HCT116 (cell line): Measurements from ENCODE around the gene P3H4. TPM values are rescaled to one million over a fixed set of nuclear protein-coding genes. Genes with fewer than 3 reads are reported as not detected.

Source experiments
- ATAC-seq: fragments of 200-7000 bp; cut with Tn5 transposase; 2 replicates; pipeline ENCODE4 v1.9.1; 2020; ENCODE audit warnings: mild to moderate bottlenecking, moderate library complexity
- BruUV-seq: library from RNA; stranded (reverse); fragments of 400-500 nt; replicated peaks from 2 replicates; lab custom pipeline; 2021; lab: Mats Ljungman, UMichigan
- CTCF ChIA-PET: fragments of 300-600 bp; sonication (Branson Sonifier 250); formaldehyde crosslinking; loops from one replicate; lab custom pipeline; 2021; ENCODE audit warnings: antibody characterized with exemption; lab: Charles Lee
- POLR2A ChIA-PET: fragments of 300-600, 350-600 bp; sonication (Branson Sonifier 250); formaldehyde crosslinking; loops from one replicate; lab custom pipeline; 2021; ENCODE audit warnings: antibody characterized with exemption; lab: Charles Lee
- RAD21 ChIA-PET, 2 experiments: fragments of 300-600 bp; sonication (Branson Sonifier 250); formaldehyde crosslinking; loops; one replicate each; lab custom pipeline; 2023; ENCODE audit warnings: low total read pairs in 2 of 2; ENCODE audit not compliant: uncharacterized antibody in 2 of 2, unreplicated experiment in 2 of 2, low non-redundant PET in 1 of 2; lab: Charles Lee
- DNase-seq: peaks from one replicate; pipeline ENCODE4 v3.0.0-alpha.2; 2010; ENCODE audit warnings: low read depth, low spot score
- H2AFZ ChIP-seq: fragments of 200-600 bp; shearing (Covaris generic), sonication (generic); 2 replicates; pipeline ENCODE4 v1.6.1; 2017; ENCODE audit warnings: low read depth, mixed run types, mixed read lengths, antibody characterized with exemption, low read length; ENCODE audit not compliant: poor library complexity, severe bottlenecking
- H3K27ac ChIP-seq: 2 replicates; pipeline ENCODE4 v1.5.1; 2012; ENCODE audit warnings: low read depth, low read length
- H3K27me3 ChIP-seq: fragments of 200-600 bp; sonication (generic); 2 replicates; pipeline ENCODE4 v1.6.1; 2016; ENCODE audit warnings: mixed run types, low read length, mixed read lengths; ENCODE audit not compliant: insufficient read depth
- H3K36me3 ChIP-seq, 2 experiments: fragments of 200-500 bp in 1 of 2; fragments of 200-600 bp in 1 of 2; sonication (Bioruptor generic) in 1 of 2; sonication (generic) in 1 of 2; 2 replicates each; pipeline versions ENCODE4 v1.5.1 to v1.6.1; 2014 to 2016; ENCODE audit warnings: low read length in 2 of 2, inconsistent platforms in 1 of 2, mixed read lengths in 1 of 2, mixed run types in 1 of 2; ENCODE audit not compliant: insufficient read depth in 2 of 2, control insufficient read depth in 1 of 2
- H3K4me1 ChIP-seq, 2 experiments: fragments of 200-600 bp in 1 of 2; sonication (generic) in 1 of 2; 2 replicates each; pipeline versions ENCODE4 v1.5.1 to v1.6.1; 2012 to 2017; ENCODE audit warnings: low read length in 2 of 2, inconsistent platforms in 1 of 2, mild to moderate bottlenecking in 1 of 2, mixed read lengths in 1 of 2, mixed run types in 1 of 2, moderate library complexity in 1 of 2; ENCODE audit not compliant: insufficient read depth in 2 of 2, control insufficient read depth in 1 of 2
- H3K4me2 ChIP-seq: fragments of 200-600 bp; sonication (generic); 2 replicates; pipeline ENCODE4 v1.6.1; 2017; ENCODE audit warnings: mixed run types, low read length, mixed read lengths
- H3K4me3 ChIP-seq, 2 experiments: fragments of 200-600 bp in 1 of 2; sonication (generic) in 1 of 2; replicated peaks in 1 of 2; 2 replicates each; pipeline ENCODE4 v1.5.1; 2011 to 2016; ENCODE audit warnings: low read length in 2 of 2, control low read depth in 1 of 2, low read depth in 1 of 2, mild to moderate bottlenecking in 1 of 2, mixed read lengths in 1 of 2, mixed run types in 1 of 2
- H3K79me2 ChIP-seq: fragments of 200-600 bp; sonication (generic); 2 replicates; pipeline ENCODE4 v1.6.1; 2017; ENCODE audit warnings: mild to moderate bottlenecking, mixed run types, low read length, moderate library complexity, mixed read lengths; ENCODE audit not compliant: insufficient read depth
- H3K9ac ChIP-seq: fragments of 200-600 bp; sonication (generic); 2 replicates; pipeline ENCODE4 v1.6.1; 2016; ENCODE audit warnings: low read length, mixed read lengths
- H3K9me2 ChIP-seq: fragments of 200-600 bp; sonication (generic), shearing (Covaris generic); 2 replicates; pipeline ENCODE4 v1.6.1; 2017; ENCODE audit warnings: mixed run types, mild to moderate bottlenecking, moderate library complexity; ENCODE audit not compliant: insufficient read depth
- H3K9me3 ChIP-seq, 2 experiments: fragments of 200-500 bp in 1 of 2; fragments of 200-600 bp in 1 of 2; sonication (Bioruptor generic) in 1 of 2; sonication (generic) in 1 of 2; 2 replicates each; pipeline ENCODE4 v1.6.1; 2014 to 2017; ENCODE audit warnings: low read length in 2 of 2, mixed read lengths in 2 of 2, inconsistent platforms in 1 of 2, low read depth in 1 of 2, mild to moderate bottlenecking in 1 of 2, mixed run types in 1 of 2, moderate library complexity in 1 of 2; ENCODE audit not compliant: control insufficient read depth in 1 of 2, insufficient read depth in 1 of 2
- H4K20me1 ChIP-seq: fragments of 200-600 bp; sonication (generic), shearing (Covaris generic); 2 replicates; pipeline ENCODE4 v1.6.1; 2017; ENCODE audit warnings: mixed run types, mild to moderate bottlenecking, moderate library complexity; ENCODE audit not compliant: insufficient read depth
- CBX3 ChIP-seq: IDR thresholded peaks from 2 replicates; pipeline ENCODE4 v1.6.1; 2012; ENCODE audit warnings: low read depth
- CEBPB ChIP-seq: IDR thresholded peaks from 2 replicates; pipeline ENCODE4 v1.6.1; 2012; ENCODE audit warnings: low read depth
- ELF1 ChIP-seq: IDR thresholded peaks from 2 replicates; pipeline ENCODE4 v1.6.1; 2012; ENCODE audit warnings: low read depth, borderline replicate concordance
- EZH2phosphoT487 ChIP-seq: fragments of 200-600 bp; IDR thresholded peaks from 2 replicates; pipeline ENCODE4 v1.6.1; 2018; ENCODE audit warnings: antibody characterized with exemption, borderline replicate concordance
- POLR2A ChIP-seq: IDR thresholded peaks from 2 replicates; pipeline ENCODE4 v1.7.0; 2011; ENCODE audit warnings: borderline replicate concordance; ENCODE audit not compliant: insufficient read depth, insufficient read length; ENCODE audit errors: extremely low read depth
- POLR2AphosphoS5 ChIP-seq: IDR thresholded peaks from 2 replicates; pipeline ENCODE4 v1.6.1; 2011; ENCODE audit warnings: mild to moderate bottlenecking, low read depth, low read length, moderate library complexity
- SIN3A ChIP-seq: IDR thresholded peaks from 2 replicates; pipeline ENCODE4 v1.6.1; 2012; ENCODE audit warnings: low read depth
- SP1 ChIP-seq: IDR thresholded peaks from 2 replicates; pipeline ENCODE4 v1.6.1; 2012; ENCODE audit warnings: low read depth
- SRF ChIP-seq: IDR thresholded peaks from 2 replicates; pipeline ENCODE4 v1.6.1; 2012; ENCODE audit warnings: low read depth
- TCF7L2 ChIP-seq: IDR thresholded peaks from 2 replicates; pipeline ENCODE4 v1.7.0; 2011; ENCODE audit warnings: borderline replicate concordance, inconsistent platforms; ENCODE audit not compliant: insufficient read depth, insufficient read length; ENCODE audit errors: extremely low read depth
- intact Hi-C: fragments of 100-400 bp; cut with micrococcal nuclease; formaldehyde crosslinking; loops from 2 replicates; pipeline ENCODE4 v1.10.0; 2022
- total RNA-seq: library from RNA; stranded (reverse); gene quantifications from one replicate; pipeline ENCODE4 v1.2.1, GENCODE V29; 2021; ENCODE audit not compliant: unreplicated experiment
- TF ChIP-seq, protein P1 (sequence below): IDR thresholded peaks from 2 replicates; pipeline ENCODE4 v1.6.1; 2012
- TF ChIP-seq, protein P2 (sequence below): IDR thresholded peaks from 2 replicates; pipeline ENCODE4 v1.6.1; 2012
- TF ChIP-seq, protein P3 (sequence below): IDR thresholded peaks from 2 replicates; pipeline ENCODE4 v1.6.1; 2011; ENCODE audit warnings: mild to moderate bottlenecking, low read length, moderate library complexity; ENCODE audit not compliant: insufficient replicate concordance; ENCODE audit errors: extremely low read depth

Gene P3H4
- total RNA-seq, 1 experiment from 2014 or later, result 23.4 TPM

DNA sequence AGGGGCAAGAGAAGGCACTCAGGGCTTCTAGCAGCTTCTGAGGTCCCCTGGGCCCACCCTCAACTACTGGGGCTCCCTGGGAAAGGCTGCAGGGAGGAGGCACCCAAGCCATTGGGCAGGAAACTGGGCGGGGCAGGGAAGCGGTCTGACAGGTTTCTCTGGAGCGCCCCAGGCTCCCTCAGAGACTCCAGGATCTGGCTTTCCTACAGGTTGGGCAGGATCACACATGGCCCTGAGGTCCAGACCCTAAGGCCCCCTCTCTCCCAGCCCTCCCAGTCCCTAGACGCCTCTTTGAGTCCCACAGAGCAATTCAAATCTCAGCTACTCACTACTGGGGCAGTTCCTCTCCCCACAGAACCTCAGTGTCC lies 39.5 kb downstream of the P3H4 start:
- BruUV-seq, result no TSS peak
- ATAC-seq (peak; percentile 71), DNase-seq (no peak)
- intact Hi-C loops, result loop anchor here (2.0 kb wide), 2 partner anchors 15 to 29 kb away; partner anchors contain the start of gene JUP
- TF ChIP-seq CEBPB (no peak), EZH2phosphoT487 (no peak), SP1 (peak; percentile 67), POLR2A (no peak), TCF7L2 (no peak), POLR2AphosphoS5 (peak; percentile 43; the same call in 1 of the 2 replicates)
- TF ChIP-seq, protein P1, sequence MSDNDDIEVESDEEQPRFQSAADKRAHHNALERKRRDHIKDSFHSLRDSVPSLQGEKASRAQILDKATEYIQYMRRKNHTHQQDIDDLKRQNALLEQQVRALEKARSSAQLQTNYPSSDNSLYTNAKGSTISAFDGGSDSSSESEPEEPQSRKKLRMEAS, result peak; percentile 37; the same call in 1 of the 2 replicates
- peak overlapping the region; percentile 15 to 47 for H3K4me3 ChIP-seq
- peaks cover 55 to 59% of the 10 kb centered on the region in 2 experiments for H3K4me1 ChIP-seq
- ChIA-PET POLR2A (interaction anchor here (2.8 kb wide), 1 partner anchor 14 kb away, joined by 29 read pairs; the partner anchor contains the start of gene JUP), RAD21 (no interaction called here), CTCF (interaction anchor here (3.6 kb wide), 1 partner anchor 13 kb away, joined by 28 read pairs; the partner anchor contains the start of gene JUP)
- H2AFZ ChIP-seq, result no peak overlapping the region
- H3K4me2 ChIP-seq, result peak overlapping the region; percentile 86
- peak overlapping the region; percentile 73 for H3K27ac ChIP-seq
- H3K79me2 ChIP-seq, result peaks cover 51% of the 10 kb centered on the region
- H3K9me2 ChIP-seq, result no peaks in the 10 kb centered on the region
- no peaks in the 10 kb centered on the region for H4K20me1 ChIP-seq
- peak overlapping the region; percentile 68 for H3K9ac ChIP-seq
- H3K27me3 ChIP-seq, result no peaks in the 10 kb centered on the region
- no peaks in the 10 kb centered on the region for H3K9me3 ChIP-seq
- peaks cover 25 to 30% of the 10 kb centered on the region in 2 experiments; a peak in 3 of 4 replicates for H3K36me3 ChIP-seq

DNA sequence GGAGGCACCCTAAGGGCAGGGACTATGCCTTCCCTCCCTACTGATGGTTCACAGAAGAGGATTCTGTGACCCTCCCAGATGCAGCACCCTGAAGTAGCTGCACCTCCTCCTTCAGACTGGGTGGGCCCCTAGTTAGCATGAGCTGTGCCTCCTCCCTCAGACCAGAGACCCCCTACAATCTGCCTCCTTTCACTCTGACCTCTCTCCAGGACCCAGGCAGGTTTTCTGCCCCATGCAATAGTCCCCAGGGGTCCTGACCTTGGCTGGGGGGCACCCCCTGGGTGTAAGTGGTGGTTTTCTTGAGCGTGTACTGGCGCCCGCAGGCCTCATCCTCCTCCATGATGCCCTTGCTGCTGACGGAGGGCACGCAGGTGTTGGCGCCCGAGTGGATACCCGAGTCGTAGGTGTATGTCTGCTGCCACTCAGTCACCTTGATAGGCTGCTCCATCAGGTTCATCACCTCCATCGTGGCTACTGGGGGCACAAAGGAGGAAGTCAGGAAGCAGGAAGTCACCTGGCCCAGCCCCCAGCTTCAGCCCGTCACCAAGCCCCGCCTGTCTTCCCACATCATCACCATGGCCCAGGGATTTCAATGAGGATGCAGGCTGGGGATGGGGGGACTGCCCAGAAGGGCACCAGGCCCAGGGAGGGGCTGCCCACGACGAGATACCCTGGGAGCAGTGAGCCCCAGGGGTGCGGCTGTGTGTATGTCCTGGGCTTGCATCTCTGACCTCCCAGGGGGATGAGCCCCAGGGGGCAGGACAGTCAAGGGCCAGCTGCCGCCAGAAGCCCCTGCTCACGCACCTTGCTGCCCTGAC lies 40.2 kb downstream of the P3H4 start:
- TF ChIP-seq SIN3A (no peak), SRF (no peak), CBX3 (no peak), ELF1 (no peak)
- TF ChIP-seq, protein P1, result no peak
- TF ChIP-seq, protein P2, sequence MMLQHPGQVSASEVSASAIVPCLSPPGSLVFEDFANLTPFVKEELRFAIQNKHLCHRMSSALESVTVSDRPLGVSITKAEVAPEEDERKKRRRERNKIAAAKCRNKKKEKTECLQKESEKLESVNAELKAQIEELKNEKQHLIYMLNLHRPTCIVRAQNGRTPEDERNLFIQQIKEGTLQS, result no peak
- TF ChIP-seq, protein P3, sequence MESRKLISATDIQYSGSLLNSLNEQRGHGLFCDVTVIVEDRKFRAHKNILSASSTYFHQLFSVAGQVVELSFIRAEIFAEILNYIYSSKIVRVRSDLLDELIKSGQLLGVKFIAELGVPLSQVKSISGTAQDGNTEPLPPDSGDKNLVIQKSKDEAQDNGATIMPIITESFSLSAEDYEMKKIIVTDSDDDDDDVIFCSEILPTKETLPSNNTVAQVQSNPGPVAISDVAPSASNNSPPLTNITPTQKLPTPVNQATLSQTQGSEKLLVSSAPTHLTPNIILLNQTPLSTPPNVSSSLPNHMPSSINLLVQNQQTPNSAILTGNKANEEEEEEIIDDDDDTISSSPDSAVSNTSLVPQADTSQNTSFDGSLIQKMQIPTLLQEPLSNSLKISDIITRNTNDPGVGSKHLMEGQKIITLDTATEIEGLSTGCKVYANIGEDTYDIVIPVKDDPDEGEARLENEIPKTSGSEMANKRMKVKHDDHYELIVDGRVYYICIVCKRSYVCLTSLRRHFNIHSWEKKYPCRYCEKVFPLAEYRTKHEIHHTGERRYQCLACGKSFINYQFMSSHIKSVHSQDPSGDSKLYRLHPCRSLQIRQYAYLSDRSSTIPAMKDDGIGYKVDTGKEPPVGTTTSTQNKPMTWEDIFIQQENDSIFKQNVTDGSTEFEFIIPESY, result no peak
- Histone ChIP-seq H3K4me1 (peaks cover 50 to 55% of the 10 kb centered on the region in 2 experiments), H3K79me2 (peaks cover 47% of the 10 kb centered on the region), H3K9me3 (no peaks in the 10 kb centered on the region), H3K27ac (peak overlapping the region; percentile 73), H2AFZ (no peak overlapping the region), H3K36me3 (peaks cover 30 to 34% of the 10 kb centered on the region in 2 experiments; a peak in 3 of 4 replicates), H3K27me3 (no peaks in the 10 kb centered on the region), H3K4me3 (peak overlapping the region in 1 of 2 experiments; percentile 47; a peak in 3 of 4 replicates), H3K9me2 (no peaks in the 10 kb centered on the region), H4K20me1 (no peaks in the 10 kb centered on the region), H3K4me2 (peak overlapping the region; percentile 86), H3K9ac (peak overlapping the region; percentile 68)
- ChIA-PET RAD21 (no interaction called here), POLR2A (no interaction called here), CTCF (no interaction called here)
- ATAC-seq (peak; percentile 7), DNase-seq (no peak)
- no TSS peak for BruUV-seq
- intact Hi-C loops, result loop anchor here (2.0 kb wide), 2 partner anchors 15 to 29 kb away; partner anchors contain the start of gene JUP
